Esophagus squamous epithelium (tissue), 5 donors: ENCODE results near the gene DKC1. TPM values are rescaled to one million over a fixed set of nuclear protein-coding genes. Genes with fewer than 3 reads are reported as not detected.

Experiments
- DNase-seq: peaks from one replicate; lab custom pipeline; 2025; lab: John Stamatoyannopoulos, UW
- H3K27ac ChIP-seq, 4 donors: fragments of 200-600 bp; sonication (generic); one replicate each; pipeline ENCODE4 v1.5.1; 2016 to 2019; ENCODE audit warnings: mild to moderate bottlenecking in 1 of 4
- H3K27me3 ChIP-seq, 4 donors: fragments of 200-600 bp; sonication (generic); 1 replicate in 3 of 4; 2 replicates in 1 of 4; pipeline versions ENCODE4 v1.5.1 to v1.6.0; 2017 to 2021; ENCODE audit warnings: antibody characterized with exemption in 1 of 4
- H3K36me3 ChIP-seq, 3 donors: fragments of 200-600 bp; sonication (generic); one replicate each; pipeline ENCODE4 v1.5.1; 2016 to 2019
- H3K4me1 ChIP-seq, 3 donors: fragments of 200-600 bp; sonication (generic); one replicate each; pipeline ENCODE4 v1.5.1; 2017 to 2019
- H3K4me3 ChIP-seq, 4 donors: fragments of 200-600 bp; sonication (generic); 1 replicate in 3 of 4; 2 replicates in 1 of 4; pipeline ENCODE4 v1.5.1; 2016 to 2019; ENCODE audit warnings: mild to moderate bottlenecking in 2 of 4, moderate library complexity in 1 of 4
- H3K9me3 ChIP-seq, 3 donors: fragments of 200-600 bp; sonication (generic); one replicate each; pipeline ENCODE4 v1.5.1; 2016 to 2019
- POLR2A ChIP-seq, 4 donors: fragments of 450-650 bp; IDR thresholded peaks; one replicate each; pipeline ENCODE4 v1.6.1; 2017; ENCODE audit warnings: antibody characterized with exemption in 4 of 4, mild to moderate bottlenecking in 4 of 4, moderate library complexity in 3 of 4
- WGBS, 2 donors: methylation state at CpG; one replicate each; pipeline ENCODE4 v1.1.5; 2018; 5-methylcytosine and 5-hydroxymethylcytosine counted together
- intact Hi-C: fragments of 100-400 bp; cut with DNase I; formaldehyde crosslinking; loops from one replicate; pipeline ENCODE4 v1.15.0; 2022
- total RNA-seq, 4 donors: library from RNA; depleted of rRNA; stranded (reverse); fragments of >200 nt; gene quantifications; one replicate each; pipeline ENCODE4 v1.1.0, GENCODE V29; 2016
- TF ChIP-seq, protein P1 (sequence below), 6 experiments: fragments of 450-650 bp in 4 of 6; fragments of 200-600 bp in 2 of 6; sonication (generic) in 2 of 6; IDR thresholded peaks; one replicate each; pipeline ENCODE4 v1.5.1; 2016 to 2019; ENCODE audit warnings: antibody characterized with exemption in 6 of 6, mild to moderate bottlenecking in 4 of 6, moderate library complexity in 4 of 6
- donor health status: DM: yes; HTN: yes; CAD: no.

DKC1 gene
- total RNA-seq, 4 donors from 2014 or later = 41.5 to 86.2 (median 49.5) TPM

DNA sequence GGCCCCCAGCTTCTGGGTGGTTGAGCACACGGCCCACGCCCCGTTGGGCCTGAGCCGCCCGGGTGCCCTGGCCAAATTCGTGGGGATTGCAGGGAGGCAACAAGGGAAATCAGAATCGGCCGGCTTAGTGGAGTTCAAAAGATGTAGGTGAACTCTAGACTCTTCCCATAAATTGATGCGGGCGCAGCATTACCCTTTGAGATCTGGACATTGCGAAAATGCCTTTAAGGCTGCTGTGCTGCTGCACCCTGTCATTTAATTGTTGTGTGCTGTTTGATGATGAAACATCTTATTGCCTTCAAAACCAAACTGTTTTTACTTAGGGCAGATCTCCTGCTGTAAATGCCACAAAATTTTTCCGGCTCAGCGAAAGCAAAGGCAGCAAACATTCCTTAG is 43.0 kb downstream of the DKC1 start:
- no peaks in the 10 kb centered on the region for H3K36me3 ChIP-seq
- no peaks in the 10 kb centered on the region for H3K27me3 ChIP-seq
- peaks cover 0 to 21% (median 0%) of the 10 kb centered on the region in 3 donors for H3K4me1 ChIP-seq
- H3K4me3 ChIP-seq = peak overlapping the region; percentile 62 to 76 (median 64)
- 5 to 56% methylated on average over 5 to 13 of the region's 13 CpGs for WGBS, 2 donors
- peak overlapping the region in 3 of 4 donors; percentile 72 to 82 (median 73) for H3K27ac ChIP-seq
- intact Hi-C loops = no loop called here
- DNase-seq = no peak
- no peaks in the 10 kb centered on the region for H3K9me3 ChIP-seq
- TF ChIP-seq POLR2A (IDR thresholded peaks at IDR 0.05) = no peak
- TF ChIP-seq, protein P1, sequence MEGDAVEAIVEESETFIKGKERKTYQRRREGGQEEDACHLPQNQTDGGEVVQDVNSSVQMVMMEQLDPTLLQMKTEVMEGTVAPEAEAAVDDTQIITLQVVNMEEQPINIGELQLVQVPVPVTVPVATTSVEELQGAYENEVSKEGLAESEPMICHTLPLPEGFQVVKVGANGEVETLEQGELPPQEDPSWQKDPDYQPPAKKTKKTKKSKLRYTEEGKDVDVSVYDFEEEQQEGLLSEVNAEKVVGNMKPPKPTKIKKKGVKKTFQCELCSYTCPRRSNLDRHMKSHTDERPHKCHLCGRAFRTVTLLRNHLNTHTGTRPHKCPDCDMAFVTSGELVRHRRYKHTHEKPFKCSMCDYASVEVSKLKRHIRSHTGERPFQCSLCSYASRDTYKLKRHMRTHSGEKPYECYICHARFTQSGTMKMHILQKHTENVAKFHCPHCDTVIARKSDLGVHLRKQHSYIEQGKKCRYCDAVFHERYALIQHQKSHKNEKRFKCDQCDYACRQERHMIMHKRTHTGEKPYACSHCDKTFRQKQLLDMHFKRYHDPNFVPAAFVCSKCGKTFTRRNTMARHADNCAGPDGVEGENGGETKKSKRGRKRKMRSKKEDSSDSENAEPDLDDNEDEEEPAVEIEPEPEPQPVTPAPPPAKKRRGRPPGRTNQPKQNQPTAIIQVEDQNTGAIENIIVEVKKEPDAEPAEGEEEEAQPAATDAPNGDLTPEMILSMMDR (IDR thresholded peaks at IDR 0.05) = no peak

DNA sequence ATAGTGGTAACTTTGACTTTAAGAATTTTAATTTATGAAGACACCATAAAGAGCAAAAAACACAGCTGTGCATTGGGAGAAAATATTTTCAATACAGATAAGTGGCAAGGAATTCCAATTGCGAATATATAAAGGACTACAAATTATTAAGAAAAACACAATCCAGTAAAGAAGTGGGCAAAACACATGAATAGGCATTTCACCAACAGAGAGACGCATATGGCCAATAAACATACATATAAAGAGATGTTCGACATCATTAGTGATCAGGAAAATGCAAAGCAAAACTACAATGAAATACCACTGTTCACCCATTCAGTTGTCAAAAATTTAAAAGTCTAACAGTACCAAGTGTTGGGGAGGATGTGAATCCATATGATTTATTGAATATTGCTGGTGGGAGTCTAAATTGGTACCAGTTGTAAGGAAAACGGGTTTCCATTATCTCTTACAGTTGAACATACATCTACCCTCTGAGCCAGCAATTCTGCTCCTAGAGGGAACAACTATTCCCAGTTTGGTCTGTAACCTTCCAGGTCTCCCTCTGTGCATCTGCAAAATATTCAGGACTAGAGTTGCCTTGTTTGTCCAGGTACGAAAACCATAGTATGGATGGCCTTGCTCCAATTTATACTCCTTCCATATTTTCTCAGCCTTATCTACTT is 44.3 kb downstream of the DKC1 start:
- 86 to 90% methylated on average over 5 of the region's 5 CpGs for WGBS, 2 donors
- Histone ChIP-seq H3K9me3 (no peaks in the 10 kb centered on the region), H3K27me3 (no peaks in the 10 kb centered on the region), H3K36me3 (no peaks in the 10 kb centered on the region), H3K4me1 (peaks cover 0 to 18% (median 0%) of the 10 kb centered on the region in 3 donors), H3K27ac (no peak overlapping the region), H3K4me3 (no peak overlapping the region)
- intact Hi-C loops = no loop called here
- TF ChIP-seq POLR2A (IDR thresholded peaks at IDR 0.05) = no peak
- TF ChIP-seq, protein P1 (IDR thresholded peaks at IDR 0.05) = no peak
- DNase-seq = no peak

DNA sequence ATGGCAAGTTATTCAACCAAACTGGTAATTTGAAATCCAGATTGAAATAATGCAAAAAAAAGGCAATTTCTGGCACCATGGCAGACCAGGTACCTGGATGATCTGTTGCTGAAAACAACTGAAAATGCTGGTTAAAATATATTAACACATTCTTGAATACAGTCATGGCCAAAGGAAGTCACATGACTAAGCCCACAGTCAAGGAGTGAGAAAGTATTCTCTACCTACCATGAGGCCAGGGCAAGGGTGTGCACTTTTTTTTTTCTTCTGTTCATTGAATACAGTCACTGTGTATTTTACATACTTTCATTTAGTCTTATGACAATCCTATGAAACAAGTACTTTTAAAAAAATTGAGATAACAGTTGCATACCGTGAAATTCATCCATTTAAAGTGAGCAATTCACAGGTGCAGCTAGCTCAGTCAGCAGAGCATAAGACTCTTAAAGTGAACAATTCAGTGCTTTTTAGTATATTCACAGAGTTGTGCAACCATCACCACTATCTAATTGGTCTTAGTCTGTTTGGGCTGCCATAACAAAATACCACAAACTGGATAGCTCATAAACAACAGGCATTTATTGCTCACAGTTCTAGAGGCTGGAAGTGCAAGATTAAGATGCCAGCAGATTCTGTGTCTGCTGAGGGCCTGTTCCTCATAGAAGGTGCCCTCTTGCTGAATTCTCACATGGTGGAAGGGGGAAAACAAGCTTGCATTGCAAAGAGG is 47.4 kb downstream of the DKC1 start:
- H3K4me1 ChIP-seq = peaks cover 0 to 5% (median 0%) of the 10 kb centered on the region in 3 donors
- no peak overlapping the region for H3K27ac ChIP-seq
- TF ChIP-seq, protein P1 (IDR thresholded peaks at IDR 0.05) = no peak
- no peak for TF ChIP-seq POLR2A (IDR thresholded peaks at IDR 0.05)
- no peak overlapping the region for H3K4me3 ChIP-seq
- H3K27me3 ChIP-seq = no peaks in the 10 kb centered on the region
- no peaks in the 10 kb centered on the region for H3K36me3 ChIP-seq
- H3K9me3 ChIP-seq = no peaks in the 10 kb centered on the region
- WGBS, 2 donors = 67 to 92% methylated on average over 1 of the region's 1 CpG
- intact Hi-C loops = no loop called here
- DNase-seq = no peak

DNA sequence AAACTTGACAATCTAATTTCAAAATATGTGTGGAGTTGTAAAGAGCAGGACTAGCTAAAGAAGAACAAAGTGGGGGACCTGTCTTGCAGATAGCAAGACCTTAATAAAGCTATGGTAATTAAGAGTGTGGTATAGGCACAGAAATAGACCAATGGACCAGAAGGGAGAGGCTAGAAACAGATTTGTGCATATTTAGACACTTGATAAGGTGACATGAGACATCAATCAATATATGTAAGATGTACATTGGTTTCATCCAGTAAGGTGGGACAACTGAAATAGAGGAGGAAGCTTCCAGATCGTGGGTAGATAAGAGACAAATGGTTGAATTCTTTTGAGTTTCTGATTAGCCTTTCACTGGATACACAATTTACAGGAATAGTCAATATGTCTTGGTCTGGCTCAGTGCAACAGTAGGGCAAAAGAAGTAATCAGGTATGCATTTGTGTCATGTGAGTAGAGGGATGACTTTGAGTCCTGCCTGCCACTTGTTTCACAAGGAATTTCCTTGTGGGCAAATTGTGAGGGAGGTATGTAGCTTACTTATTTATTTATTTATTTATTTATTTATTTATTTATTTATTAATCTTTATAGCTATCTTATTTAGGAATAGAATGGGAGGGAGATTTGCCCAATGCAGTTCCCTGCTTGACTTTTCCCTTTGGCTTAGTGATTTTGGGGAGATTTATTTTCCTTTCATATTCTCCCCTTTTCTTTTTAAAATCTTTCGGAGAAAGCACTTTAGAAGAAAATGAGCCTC is 49.9 kb downstream of the DKC1 start:
- TF ChIP-seq POLR2A (IDR thresholded peaks at IDR 0.05) = no peak
- TF ChIP-seq, protein P1 (IDR thresholded peaks at IDR 0.05) = no peak
- Histone ChIP-seq H3K27me3 (no peaks in the 10 kb centered on the region), H3K36me3 (no peaks in the 10 kb centered on the region), H3K4me3 (no peak overlapping the region), H3K4me1 (no peaks in the 10 kb centered on the region), H3K9me3 (no peaks in the 10 kb centered on the region), H3K27ac (no peak overlapping the region)
- 40 to 47% methylated on average over 2 of the region's 2 CpGs for WGBS, 2 donors
- no peak for DNase-seq
- intact Hi-C loops = no loop called here
